Body of pancreas (tissue), 4 donors: ENCODE data around the gene ABCC4.

Source experiments
- POLR2A ChIP-seq, 3 donors: fragments of 450-650 bp; IDR thresholded peaks; one replicate each; pipeline ENCODE4 v1.6.1; 2016; ENCODE audit warnings: antibody characterized with exemption in 3 of 3, mild to moderate bottlenecking in 2 of 3
- TF ChIP-seq, protein P1 (sequence below), 7 experiments: fragments of 450-650 bp in 4 of 7; fragments of 200-600 bp in 3 of 7; sonication (generic) in 3 of 7; IDR thresholded peaks; one replicate each; pipeline ENCODE4 v1.5.1; 2016 to 2019; ENCODE audit warnings: antibody characterized with exemption in 7 of 7

GRCh38 chr13:95146486-95146885 is 154.8 kb downstream of the ABCC4 start:
- TF ChIP-seq, protein P1, sequence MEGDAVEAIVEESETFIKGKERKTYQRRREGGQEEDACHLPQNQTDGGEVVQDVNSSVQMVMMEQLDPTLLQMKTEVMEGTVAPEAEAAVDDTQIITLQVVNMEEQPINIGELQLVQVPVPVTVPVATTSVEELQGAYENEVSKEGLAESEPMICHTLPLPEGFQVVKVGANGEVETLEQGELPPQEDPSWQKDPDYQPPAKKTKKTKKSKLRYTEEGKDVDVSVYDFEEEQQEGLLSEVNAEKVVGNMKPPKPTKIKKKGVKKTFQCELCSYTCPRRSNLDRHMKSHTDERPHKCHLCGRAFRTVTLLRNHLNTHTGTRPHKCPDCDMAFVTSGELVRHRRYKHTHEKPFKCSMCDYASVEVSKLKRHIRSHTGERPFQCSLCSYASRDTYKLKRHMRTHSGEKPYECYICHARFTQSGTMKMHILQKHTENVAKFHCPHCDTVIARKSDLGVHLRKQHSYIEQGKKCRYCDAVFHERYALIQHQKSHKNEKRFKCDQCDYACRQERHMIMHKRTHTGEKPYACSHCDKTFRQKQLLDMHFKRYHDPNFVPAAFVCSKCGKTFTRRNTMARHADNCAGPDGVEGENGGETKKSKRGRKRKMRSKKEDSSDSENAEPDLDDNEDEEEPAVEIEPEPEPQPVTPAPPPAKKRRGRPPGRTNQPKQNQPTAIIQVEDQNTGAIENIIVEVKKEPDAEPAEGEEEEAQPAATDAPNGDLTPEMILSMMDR (IDR thresholded peaks at IDR 0.05), result no peak
- TF ChIP-seq POLR2A (IDR thresholded peaks at IDR 0.05), result no peak
